Smooth muscle cell (in vitro differentiated cells): ENCODE data around the gene POU2F1. TPM values are rescaled to one million over a fixed set of nuclear protein-coding genes. Genes with fewer than 3 reads are reported as not detected.

Experiments
- DNase-seq: peaks from one replicate; lab custom pipeline; 2025; ENCODE audit not compliant: unreplicated experiment; lab: John Stamatoyannopoulos, UW
- H2AFZ ChIP-seq: fragments of 200-600 bp; sonication (generic); 2 replicates; pipeline ENCODE4 v1.6.0; 2016; ENCODE audit warnings: antibody characterized with exemption, low read depth, mild to moderate bottlenecking
- H3F3A ChIP-seq: fragments of 200-600 bp; sonication (generic); 2 replicates; pipeline ENCODE4 v1.6.0; 2017; ENCODE audit warnings: antibody characterized with exemption, low read depth
- H3K27ac ChIP-seq: fragments of 200-600 bp; sonication (generic); 2 replicates; pipeline ENCODE4 v1.5.1; 2016; ENCODE audit warnings: low read depth, mild to moderate bottlenecking
- H3K27me3 ChIP-seq: fragments of 200-600 bp; sonication (generic); 2 replicates; pipeline ENCODE4 v1.6.1; 2016; ENCODE audit warnings: low read depth, mild to moderate bottlenecking
- H3K36me3 ChIP-seq: fragments of 200-600 bp; sonication (generic); 2 replicates; pipeline ENCODE4 v1.5.1; 2016; ENCODE audit warnings: low read depth
- H3K4me1 ChIP-seq: fragments of 200-600 bp; sonication (generic); 2 replicates; pipeline ENCODE4 v1.5.1; 2016; ENCODE audit warnings: low read depth
- H3K4me2 ChIP-seq: fragments of 200-600 bp; sonication (generic); 2 replicates; pipeline ENCODE4 v1.6.0; 2016; ENCODE audit warnings: mild to moderate bottlenecking
- H3K4me3 ChIP-seq: fragments of 200-600 bp; sonication (generic); 2 replicates; pipeline ENCODE4 v1.5.1; 2016; ENCODE audit warnings: mild to moderate bottlenecking
- H3K79me2 ChIP-seq: fragments of 200-600 bp; sonication (generic); 2 replicates; pipeline ENCODE4 v1.6.0; 2016; ENCODE audit warnings: low read depth, mild to moderate bottlenecking
- H3K9ac ChIP-seq: fragments of 200-600 bp; sonication (generic); 2 replicates; pipeline ENCODE4 v1.6.0; 2016; ENCODE audit warnings: low read depth
- H3K9me3 ChIP-seq: fragments of 200-600 bp; sonication (generic); replicated peaks from 2 replicates; pipeline ENCODE4 v1.5.1; 2016; ENCODE audit warnings: low read depth
- H4K20me1 ChIP-seq: fragments of 200-600 bp; sonication (generic); 2 replicates; pipeline ENCODE4 v1.6.0; 2016; ENCODE audit warnings: low read depth
- CTCF ChIP-seq: fragments of 200-600 bp; sonication (generic); IDR thresholded peaks from 2 replicates; pipeline ENCODE4 v1.5.1; 2017; ENCODE audit warnings: borderline replicate concordance, mild to moderate bottlenecking, antibody characterized with exemption; ENCODE audit not compliant: insufficient read depth, poor library complexity, severe bottlenecking
- WGBS: methylation state at CpG from one replicate; pipeline ENCODE4 v1.1.7; 2016; ENCODE audit warnings: low lambda C conversion rate; 5-methylcytosine and 5-hydroxymethylcytosine counted together
- polyA plus RNA-seq: library from polyadenylated mRNA; unstranded; fragments of >200 nt; fragmentation: Nextera tagmentation; extraction: Ambion mirVana; gene quantifications from 2 replicates; pipeline ENCODE4 v1.2.1, GENCODE V29; 2016
- total RNA-seq: library from RNA; depleted of rRNA; stranded (reverse); fragments of >200 nt; gene quantifications from 2 replicates; pipeline ENCODE4 v1.2.3, GENCODE V29; 2014

The POU2F1 gene
- total and polyA plus RNA-seq, 2 experiments from 2014 or later, result 5.3 to 15.6 TPM

- Histone ChIP-seq H3K4me3 (no peak overlapping the region), H3K27me3 (no peaks in the 10 kb centered on the region), H3K27ac (no peak overlapping the region), H4K20me1 (peaks cover 86% of the 10 kb centered on the region), H3K79me2 (peaks cover 32% of the 10 kb centered on the region), H3F3A (no peaks in the 10 kb centered on the region), H2AFZ (no peak overlapping the region), H3K36me3 (no peaks in the 10 kb centered on the region), H3K4me1 (no peaks in the 10 kb centered on the region), H3K9ac (no peak overlapping the region), H3K9me3 (no peaks in the 10 kb centered on the region), H3K4me2 (no peak overlapping the region)
- DNase-seq, result no peak
- TF ChIP-seq CTCF, result no peak
- WGBS, result 94% methylated on average over 8 of the region's 8 CpGs
These were observed 42.7 kb downstream of the POU2F1 start for GRCh38 chr1:167263344-167263743.

GRCh38 chr1:167263819-167264464, 43.3 kb downstream of the POU2F1 start:
- peaks cover 88% of the 10 kb centered on the region for H4K20me1 ChIP-seq
- DNase-seq, result no peak
- H3K79me2 ChIP-seq, result peaks cover 35% of the 10 kb centered on the region
- no peak overlapping the region for H3K4me2 ChIP-seq
- H3K4me1 ChIP-seq, result no peaks in the 10 kb centered on the region
- H3K27ac ChIP-seq, result no peak overlapping the region
- TF ChIP-seq CTCF, result no peak
- H3F3A ChIP-seq, result no peaks in the 10 kb centered on the region
- no peaks in the 10 kb centered on the region for H3K27me3 ChIP-seq
- no peak overlapping the region for H2AFZ ChIP-seq
- H3K36me3 ChIP-seq, result no peaks in the 10 kb centered on the region
- no peak overlapping the region for H3K9ac ChIP-seq
- no peaks in the 10 kb centered on the region for H3K9me3 ChIP-seq
- no peak overlapping the region for H3K4me3 ChIP-seq

GRCh38 chr1:167266965-167267364, 46.3 kb downstream of the POU2F1 start:
- Histone ChIP-seq H3K4me1 (no peaks in the 10 kb centered on the region), H3K4me2 (no peak overlapping the region), H3F3A (no peaks in the 10 kb centered on the region), H3K27ac (no peak overlapping the region), H3K36me3 (no peaks in the 10 kb centered on the region), H4K20me1 (peaks cover 89% of the 10 kb centered on the region), H3K79me2 (peaks cover 33% of the 10 kb centered on the region), H3K9ac (no peak overlapping the region), H2AFZ (no peak overlapping the region), H3K27me3 (no peaks in the 10 kb centered on the region), H3K9me3 (no peaks in the 10 kb centered on the region), H3K4me3 (no peak overlapping the region)
- no peak for TF ChIP-seq CTCF
- DNase-seq, result no peak

GRCh38 chr1:167268347-167268787, 47.7 kb downstream of the POU2F1 start:
- Histone ChIP-seq H3K27ac (no peak overlapping the region), H2AFZ (no peak overlapping the region), H3K79me2 (peaks cover 34% of the 10 kb centered on the region), H3K9ac (no peak overlapping the region), H3K36me3 (no peaks in the 10 kb centered on the region), H3F3A (no peaks in the 10 kb centered on the region), H4K20me1 (peaks cover 89% of the 10 kb centered on the region), H3K4me1 (peaks cover 5% of the 10 kb centered on the region), H3K9me3 (no peaks in the 10 kb centered on the region), H3K4me2 (no peak overlapping the region), H3K27me3 (no peaks in the 10 kb centered on the region), H3K4me3 (no peak overlapping the region)
- 66% methylated on average over 2 of the region's 2 CpGs for WGBS
- DNase-seq, result no peak
- no peak for TF ChIP-seq CTCF
